NCI-H526 (cell line): Measurements from ENCODE around the gene RFTN1.

Experiments used
- DNase-seq, 2 experiments: peaks; one replicate each; lab custom pipeline; 2025; lab: John Stamatoyannopoulos, UW

Gene RFTN1

GRCh38 chr3:16406166-16406565, 107.3 kb downstream of the RFTN1 start:
- DNase-seq: no peak

- peak in 1 of 2 experiments; percentile 26 for DNase-seq
Measured at GRCh38 chr3:16404349-16404895, 109.1 kb downstream of the RFTN1 start.

GRCh38 chr3:16402451-16402850, 111.0 kb downstream of the RFTN1 start:
- no peak for DNase-seq

GRCh38 chr3:16401273-16401672, 112.2 kb downstream of the RFTN1 start:
- no peak for DNase-seq

- no peak for DNase-seq
Measured at GRCh38 chr3:16400106-16400931, 113.2 kb downstream of the RFTN1 start.

- peak in 1 of 2 experiments; percentile 18 for DNase-seq
Measured at GRCh38 chr3:16399473-16399872, 114.0 kb downstream of the RFTN1 start.

- DNase-seq: no peak
Measured at GRCh38 chr3:16398648-16399047, 114.9 kb downstream of the RFTN1 start.

GRCh38 chr3:16396202-16396601, 117.3 kb downstream of the RFTN1 start:
- no peak for DNase-seq

GRCh38 chr3:16395212-16395611, 118.3 kb downstream of the RFTN1 start:
- no peak for DNase-seq

GRCh38 chr3:16394639-16395038, 118.9 kb downstream of the RFTN1 start:
- DNase-seq: no peak

GRCh38 chr3:16392717-16393116, 120.8 kb downstream of the RFTN1 start:
- no peak for DNase-seq

- no peak for DNase-seq
Measured at GRCh38 chr3:16392065-16392464, 121.4 kb downstream of the RFTN1 start.

- DNase-seq: no peak
Measured at GRCh38 chr3:16390581-16390980, 122.9 kb downstream of the RFTN1 start.

GRCh38 chr3:16388850-16389441, 124.6 kb downstream of the RFTN1 start:
- DNase-seq: no peak

- DNase-seq: no peak
Measured at GRCh38 chr3:16386561-16386960, 126.9 kb downstream of the RFTN1 start.

- DNase-seq: no peak
Measured at GRCh38 chr3:16385151-16385550, 128.3 kb downstream of the RFTN1 start.

GRCh38 chr3:16383864-16384263, 129.6 kb downstream of the RFTN1 start:
- DNase-seq: no peak

- no peak for DNase-seq
Measured at GRCh38 chr3:16382845-16383244, 130.7 kb downstream of the RFTN1 start.

- no peak for DNase-seq
Measured at GRCh38 chr3:16381426-16381825, 132.1 kb downstream of the RFTN1 start.

GRCh38 chr3:16380421-16380820, 133.1 kb downstream of the RFTN1 start:
- no peak for DNase-seq

- no peak for DNase-seq
Measured at GRCh38 chr3:16379838-16380237, 133.7 kb downstream of the RFTN1 start.

GRCh38 chr3:16378920-16379319, 134.6 kb downstream of the RFTN1 start:
- no peak for DNase-seq

GRCh38 chr3:16378415-16378814, 135.1 kb downstream of the RFTN1 start:
- DNase-seq: no peak
